HepG2 (cell line): ENCODE measurements around the gene ZDHHC7. TPM values are rescaled to one million over a fixed set of nuclear protein-coding genes. Genes with fewer than 3 reads are reported as not detected.

Source experiments
- FOSL1 ChIP-seq: sonication (generic); formaldehyde crosslinking; IDR thresholded peaks from 2 replicates; pipeline ENCODE4 v1.9.0; 2021; ENCODE audit warnings: missing genetic modification reagents, borderline replicate concordance
- HDAC1 ChIP-seq: sonication (generic); formaldehyde crosslinking; IDR thresholded peaks from 2 replicates; pipeline ENCODE4 v1.5.1; 2020; ENCODE audit warnings: mild to moderate bottlenecking, missing genetic modification reagents
- HOXA7 ChIP-seq: sonication (generic); formaldehyde crosslinking; IDR thresholded peaks from 2 replicates; pipeline ENCODE4 v1.8.1; 2022; ENCODE audit warnings: mild to moderate bottlenecking, missing genetic modification reagents, moderate library complexity
- IRF2 ChIP-seq: IDR thresholded peaks from 2 replicates; pipeline ENCODE4 v1.6.1; 2018; ENCODE audit warnings: missing genetic modification reagents, missing compliant biosample characterization
- RXRB ChIP-seq: IDR thresholded peaks from 2 replicates; pipeline ENCODE4 v1.6.1; 2016; ENCODE audit warnings: borderline replicate concordance, missing genetic modification reagents, missing compliant biosample characterization
- TAF15 ChIP-seq: fragments of 200-400 bp; formaldehyde crosslinking; IDR thresholded peaks from one replicate; pipeline ENCODE4 v1.6.1; 2018; ENCODE audit warnings: mild to moderate bottlenecking, low read depth, low read length; ENCODE audit not compliant: poor library complexity, severe bottlenecking
- ZNF235 ChIP-seq: sonication (generic); formaldehyde crosslinking; IDR thresholded peaks from 2 replicates; pipeline ENCODE4 v1.8.1; 2023; ENCODE audit warnings: mild to moderate bottlenecking, missing genetic modification reagents, borderline replicate concordance
- ZNF331 ChIP-seq: sonication (generic); formaldehyde crosslinking; IDR thresholded peaks from 2 replicates; pipeline ENCODE4 v1.4.0; 2020; ENCODE audit warnings: missing genetic modification reagents
- ZNF550 ChIP-seq: sonication (generic); formaldehyde crosslinking; IDR thresholded peaks from 2 replicates; pipeline ENCODE4 v1.4.0; 2020; ENCODE audit warnings: mild to moderate bottlenecking, missing genetic modification reagents, borderline replicate concordance
- polyA plus RNA-seq, 8 experiments: library from polyadenylated mRNA; depleted of rRNA in 3 of 8; stranded (reverse) in 7 of 8; unstranded in 1 of 8; fragments of >200 nt; fragmentation: Illumina TruSeq in 4 of 8; extraction: Trizol in 4 of 8; gene quantifications; 2 replicates each; pipeline versions ENCODE4 v1.2.1 to v1.2.3, GENCODE V29; 2011 to 2016; ENCODE audit warnings: low read depth in 4 of 8, missing spikeins in 1 of 8, mixed read lengths in 1 of 8; ENCODE audit not compliant: insufficient read depth in 1 of 8
- total RNA-seq, 5 experiments: library from RNA; depleted of rRNA; stranded (reverse); fragments of >200 nt; fragmentation: Illumina TruSeq; extraction: Trizol; gene quantifications; 2 replicates each; pipeline ENCODE4 v1.2.3, GENCODE V29; 2016; ENCODE audit warnings: low read depth in 1 of 5
- TF ChIP-seq, protein P1 (sequence below): sonication (generic); formaldehyde crosslinking; IDR thresholded peaks from 2 replicates; pipeline ENCODE4 v1.4.0; 2020; ENCODE audit warnings: missing genetic modification reagents, borderline replicate concordance
- TF ChIP-seq, protein P2 (sequence below): sonication (generic); formaldehyde crosslinking; IDR thresholded peaks from 2 replicates; pipeline ENCODE4 v1.5.1; 2020; ENCODE audit warnings: mild to moderate bottlenecking, missing genetic modification reagents, moderate library complexity
- TF ChIP-seq, protein P3 (sequence below): sonication (generic); formaldehyde crosslinking; IDR thresholded peaks from 2 replicates; pipeline ENCODE4 v1.4.0; 2020; ENCODE audit warnings: missing genetic modification reagents
- TF ChIP-seq, protein P4 (sequence below): sonication (generic); formaldehyde crosslinking; IDR thresholded peaks from 2 replicates; pipeline ENCODE4 v1.4.0; 2020; ENCODE audit warnings: missing genetic modification reagents
- TF ChIP-seq, protein P5 (sequence below): sonication (generic); formaldehyde crosslinking; conservative IDR thresholded peaks from 2 replicates; pipeline ENCODE4 v1.8.0; 2022; ENCODE audit warnings: missing genetic modification reagents
- TF ChIP-seq, protein P6 (sequence below): sonication (generic); formaldehyde crosslinking; IDR thresholded peaks from 2 replicates; pipeline ENCODE4 v1.5.0; 2020; ENCODE audit warnings: mild to moderate bottlenecking, missing genetic modification reagents, borderline replicate concordance
- TF ChIP-seq, protein P7 (sequence below): sonication (generic); formaldehyde crosslinking; IDR thresholded peaks from 2 replicates; pipeline ENCODE4 v1.8.0; 2022; ENCODE audit warnings: mild to moderate bottlenecking, missing genetic modification reagents; ENCODE audit not compliant: insufficient replicate concordance

ZDHHC7 gene
- total and polyA plus RNA-seq, 2 of the 13 experiments (the other 11 are each of a cell fraction or from before 2014, with no cell fraction given): 46.8 to 67.6 TPM

DNA sequence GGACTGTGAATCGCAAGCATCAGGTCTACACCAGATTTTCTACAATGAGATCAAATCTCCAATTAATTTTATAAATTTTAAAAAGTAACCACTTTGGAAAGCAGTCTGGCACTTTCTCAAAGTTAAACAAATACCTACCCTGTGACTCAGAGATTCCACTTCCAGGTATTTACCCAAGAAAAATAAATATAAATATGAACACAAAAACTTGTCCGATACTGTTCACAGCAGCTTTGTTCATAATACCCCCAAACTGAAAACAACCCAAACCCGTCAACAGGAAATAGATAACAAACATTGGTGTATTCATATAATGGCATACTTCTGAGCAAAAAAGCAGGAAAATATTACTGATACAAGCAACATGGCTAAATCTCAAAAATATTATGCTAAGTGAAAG is 12.1 kb downstream of the ZDHHC7 start (continued):
- TF ChIP-seq ZNF235 (no peak), FOSL1 (peak; percentile 76; the same call in 1 of the 2 replicates), IRF2 (CRISPR knock-in tag) (0 out of 2 replicates have a peak, but pooled peaks have one; percentile 20), TAF15 (no peak), ZNF550 (CRISPR knock-in tag) (no peak), HOXA7 (no peak), ZNF331 (no peak), RXRB (CRISPR knock-in tag) (no peak; the same call in 1 of the 2 replicates), HDAC1 (CRISPR knock-in tag) (no peak)
- TF ChIP-seq, protein P1, sequence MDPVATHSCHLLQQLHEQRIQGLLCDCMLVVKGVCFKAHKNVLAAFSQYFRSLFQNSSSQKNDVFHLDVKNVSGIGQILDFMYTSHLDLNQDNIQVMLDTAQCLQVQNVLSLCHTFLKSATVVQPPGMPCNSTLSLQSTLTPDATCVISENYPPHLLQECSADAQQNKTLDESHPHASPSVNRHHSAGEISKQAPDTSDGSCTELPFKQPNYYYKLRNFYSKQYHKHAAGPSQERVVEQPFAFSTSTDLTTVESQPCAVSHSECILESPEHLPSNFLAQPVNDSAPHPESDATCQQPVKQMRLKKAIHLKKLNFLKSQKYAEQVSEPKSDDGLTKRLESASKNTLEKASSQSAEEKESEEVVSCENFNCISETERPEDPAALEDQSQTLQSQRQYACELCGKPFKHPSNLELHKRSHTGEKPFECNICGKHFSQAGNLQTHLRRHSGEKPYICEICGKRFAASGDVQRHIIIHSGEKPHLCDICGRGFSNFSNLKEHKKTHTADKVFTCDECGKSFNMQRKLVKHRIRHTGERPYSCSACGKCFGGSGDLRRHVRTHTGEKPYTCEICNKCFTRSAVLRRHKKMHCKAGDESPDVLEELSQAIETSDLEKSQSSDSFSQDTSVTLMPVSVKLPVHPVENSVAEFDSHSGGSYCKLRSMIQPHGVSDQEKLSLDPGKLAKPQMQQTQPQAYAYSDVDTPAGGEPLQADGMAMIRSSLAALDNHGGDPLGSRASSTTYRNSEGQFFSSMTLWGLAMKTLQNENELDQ (CRISPR knock-in tag): no peak
- TF ChIP-seq, protein P2, sequence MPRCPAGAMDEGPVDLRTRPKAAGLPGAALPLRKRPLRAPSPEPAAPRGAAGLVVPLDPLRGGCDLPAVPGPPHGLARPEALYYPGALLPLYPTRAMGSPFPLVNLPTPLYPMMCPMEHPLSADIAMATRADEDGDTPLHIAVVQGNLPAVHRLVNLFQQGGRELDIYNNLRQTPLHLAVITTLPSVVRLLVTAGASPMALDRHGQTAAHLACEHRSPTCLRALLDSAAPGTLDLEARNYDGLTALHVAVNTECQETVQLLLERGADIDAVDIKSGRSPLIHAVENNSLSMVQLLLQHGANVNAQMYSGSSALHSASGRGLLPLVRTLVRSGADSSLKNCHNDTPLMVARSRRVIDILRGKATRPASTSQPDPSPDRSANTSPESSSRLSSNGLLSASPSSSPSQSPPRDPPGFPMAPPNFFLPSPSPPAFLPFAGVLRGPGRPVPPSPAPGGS (CRISPR knock-in tag): no peak
- TF ChIP-seq, protein P3, sequence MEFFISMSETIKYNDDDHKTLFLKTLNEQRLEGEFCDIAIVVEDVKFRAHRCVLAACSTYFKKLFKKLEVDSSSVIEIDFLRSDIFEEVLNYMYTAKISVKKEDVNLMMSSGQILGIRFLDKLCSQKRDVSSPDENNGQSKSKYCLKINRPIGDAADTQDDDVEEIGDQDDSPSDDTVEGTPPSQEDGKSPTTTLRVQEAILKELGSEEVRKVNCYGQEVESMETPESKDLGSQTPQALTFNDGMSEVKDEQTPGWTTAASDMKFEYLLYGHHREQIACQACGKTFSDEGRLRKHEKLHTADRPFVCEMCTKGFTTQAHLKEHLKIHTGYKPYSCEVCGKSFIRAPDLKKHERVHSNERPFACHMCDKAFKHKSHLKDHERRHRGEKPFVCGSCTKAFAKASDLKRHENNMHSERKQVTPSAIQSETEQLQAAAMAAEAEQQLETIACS (CRISPR knock-in tag): no peak
- TF ChIP-seq, protein P4, sequence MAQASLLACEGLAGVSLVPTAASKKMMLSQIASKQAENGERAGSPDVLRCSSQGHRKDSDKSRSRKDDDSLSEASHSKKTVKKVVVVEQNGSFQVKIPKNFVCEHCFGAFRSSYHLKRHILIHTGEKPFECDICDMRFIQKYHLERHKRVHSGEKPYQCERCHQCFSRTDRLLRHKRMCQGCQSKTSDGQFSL (CRISPR knock-in tag): no peak
- TF ChIP-seq, protein P5, sequence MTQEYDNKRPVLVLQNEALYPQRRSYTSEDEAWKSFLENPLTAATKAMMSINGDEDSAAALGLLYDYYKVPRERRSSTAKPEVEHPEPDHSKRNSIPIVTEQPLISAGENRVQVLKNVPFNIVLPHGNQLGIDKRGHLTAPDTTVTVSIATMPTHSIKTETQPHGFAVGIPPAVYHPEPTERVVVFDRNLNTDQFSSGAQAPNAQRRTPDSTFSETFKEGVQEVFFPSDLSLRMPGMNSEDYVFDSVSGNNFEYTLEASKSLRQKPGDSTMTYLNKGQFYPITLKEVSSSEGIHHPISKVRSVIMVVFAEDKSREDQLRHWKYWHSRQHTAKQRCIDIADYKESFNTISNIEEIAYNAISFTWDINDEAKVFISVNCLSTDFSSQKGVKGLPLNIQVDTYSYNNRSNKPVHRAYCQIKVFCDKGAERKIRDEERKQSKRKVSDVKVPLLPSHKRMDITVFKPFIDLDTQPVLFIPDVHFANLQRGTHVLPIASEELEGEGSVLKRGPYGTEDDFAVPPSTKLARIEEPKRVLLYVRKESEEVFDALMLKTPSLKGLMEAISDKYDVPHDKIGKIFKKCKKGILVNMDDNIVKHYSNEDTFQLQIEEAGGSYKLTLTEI (CRISPR knock-in tag): no peak
- TF ChIP-seq, protein P6, sequence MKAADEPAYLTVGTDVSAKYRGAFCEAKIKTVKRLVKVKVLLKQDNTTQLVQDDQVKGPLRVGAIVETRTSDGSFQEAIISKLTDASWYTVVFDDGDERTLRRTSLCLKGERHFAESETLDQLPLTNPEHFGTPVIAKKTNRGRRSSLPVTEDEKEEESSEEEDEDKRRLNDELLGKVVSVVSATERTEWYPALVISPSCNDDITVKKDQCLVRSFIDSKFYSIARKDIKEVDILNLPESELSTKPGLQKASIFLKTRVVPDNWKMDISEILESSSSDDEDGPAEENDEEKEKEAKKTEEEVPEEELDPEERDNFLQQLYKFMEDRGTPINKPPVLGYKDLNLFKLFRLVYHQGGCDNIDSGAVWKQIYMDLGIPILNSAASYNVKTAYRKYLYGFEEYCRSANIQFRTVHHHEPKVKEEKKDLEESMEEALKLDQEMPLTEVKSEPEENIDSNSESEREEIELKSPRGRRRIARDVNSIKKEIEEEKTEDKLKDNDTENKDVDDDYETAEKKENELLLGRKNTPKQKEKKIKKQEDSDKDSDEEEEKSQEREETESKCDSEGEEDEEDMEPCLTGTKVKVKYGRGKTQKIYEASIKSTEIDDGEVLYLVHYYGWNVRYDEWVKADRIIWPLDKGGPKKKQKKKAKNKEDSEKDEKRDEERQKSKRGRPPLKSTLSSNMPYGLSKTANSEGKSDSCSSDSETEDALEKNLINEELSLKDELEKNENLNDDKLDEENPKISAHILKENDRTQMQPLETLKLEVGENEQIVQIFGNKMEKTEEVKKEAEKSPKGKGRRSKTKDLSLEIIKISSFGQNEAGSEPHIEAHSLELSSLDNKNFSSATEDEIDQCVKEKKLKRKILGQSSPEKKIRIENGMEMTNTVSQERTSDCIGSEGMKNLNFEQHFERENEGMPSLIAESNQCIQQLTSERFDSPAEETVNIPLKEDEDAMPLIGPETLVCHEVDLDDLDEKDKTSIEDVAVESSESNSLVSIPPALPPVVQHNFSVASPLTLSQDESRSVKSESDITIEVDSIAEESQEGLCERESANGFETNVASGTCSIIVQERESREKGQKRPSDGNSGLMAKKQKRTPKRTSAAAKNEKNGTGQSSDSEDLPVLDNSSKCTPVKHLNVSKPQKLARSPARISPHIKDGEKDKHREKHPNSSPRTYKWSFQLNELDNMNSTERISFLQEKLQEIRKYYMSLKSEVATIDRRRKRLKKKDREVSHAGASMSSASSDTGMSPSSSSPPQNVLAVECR: no peak
- TF ChIP-seq, protein P7, sequence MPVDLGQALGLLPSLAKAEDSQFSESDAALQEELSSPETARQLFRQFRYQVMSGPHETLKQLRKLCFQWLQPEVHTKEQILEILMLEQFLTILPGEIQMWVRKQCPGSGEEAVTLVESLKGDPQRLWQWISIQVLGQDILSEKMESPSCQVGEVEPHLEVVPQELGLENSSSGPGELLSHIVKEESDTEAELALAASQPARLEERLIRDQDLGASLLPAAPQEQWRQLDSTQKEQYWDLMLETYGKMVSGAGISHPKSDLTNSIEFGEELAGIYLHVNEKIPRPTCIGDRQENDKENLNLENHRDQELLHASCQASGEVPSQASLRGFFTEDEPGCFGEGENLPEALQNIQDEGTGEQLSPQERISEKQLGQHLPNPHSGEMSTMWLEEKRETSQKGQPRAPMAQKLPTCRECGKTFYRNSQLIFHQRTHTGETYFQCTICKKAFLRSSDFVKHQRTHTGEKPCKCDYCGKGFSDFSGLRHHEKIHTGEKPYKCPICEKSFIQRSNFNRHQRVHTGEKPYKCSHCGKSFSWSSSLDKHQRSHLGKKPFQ (CRISPR knock-in tag): no peak
